ENCODE results near the gene IL17B. TPM values are rescaled to one million over a fixed set of nuclear protein-coding genes. Genes with fewer than 3 reads are reported as not detected.

Gene IL17B
- total and polyA plus RNA-seq, 11 donors, result 0.33 to 0.42 (median 0.35) TPM; not detected in 8

GRCh38 chr5:149415066-149415967, 36.2 kb upstream of the IL17B start:
- intact Hi-C loops (cut with DNase I), result no loop called here
- DNase-seq, result no peak
- Histone ChIP-seq H3K4me3 (peak overlapping the region in 6 of 12 donors; percentile 2 to 72 (median 66)), H3K4me1 (peaks cover 2 to 78% (median 54%) of the 10 kb centered on the region in 12 donors), H3K27me3 (no peaks in the 10 kb centered on the region), H3K9me3 (no peaks in the 10 kb centered on the region), H3K36me3 (peaks cover 0 to 31% (median 0%) of the 10 kb centered on the region in 9 donors), H3K27ac (peak overlapping the region; percentile 34 to 97 (median 92))
- 78 to 87% (median 84%) methylated on average over 10 of the region's 10 CpGs for WGBS, 4 donors
- TF ChIP-seq CTCF (IDR thresholded peaks at IDR 0.05), result no peak
- TF ChIP-seq POLR2A (IDR thresholded peaks at IDR 0.05), result no peak
- peak in 1 of 4 donors; percentile 1 for ATAC-seq

- no peaks in the 10 kb centered on the region for H3K9me3 ChIP-seq
- 36 to 56% (median 52%) methylated on average over 7 of the region's 7 CpGs for WGBS, 4 donors
- peak overlapping the region; percentile 34 to 97 (median 92) for H3K27ac ChIP-seq
- intact Hi-C loops (cut with DNase I), result loop anchor here in 1 of 10 donors (1.0 kb wide), 1 partner anchor 19 kb away; no protein-coding TSS in a partner anchor
- DNase-seq (peak; percentile 79 to 89 (median 83)), ATAC-seq (peak; percentile 5 to 79 (median 67))
- H3K4me3 ChIP-seq, result peak overlapping the region in 6 of 12 donors; percentile 2 to 72 (median 66)
- H3K27me3 ChIP-seq, result no peaks in the 10 kb centered on the region
- H3K4me1 ChIP-seq, result peaks cover 2 to 70% (median 47%) of the 10 kb centered on the region in 12 donors
- H3K36me3 ChIP-seq, result peaks cover 0 to 38% (median 0%) of the 10 kb centered on the region in 9 donors
- TF ChIP-seq POLR2A (IDR thresholded peaks at IDR 0.05) (no peak), CTCF (IDR thresholded peaks at IDR 0.05) (peak in 1 of 12 donors; percentile 9)
Measured at GRCh38 chr5:149414405-149415065, 35.4 kb upstream of the IL17B start.

DNA sequence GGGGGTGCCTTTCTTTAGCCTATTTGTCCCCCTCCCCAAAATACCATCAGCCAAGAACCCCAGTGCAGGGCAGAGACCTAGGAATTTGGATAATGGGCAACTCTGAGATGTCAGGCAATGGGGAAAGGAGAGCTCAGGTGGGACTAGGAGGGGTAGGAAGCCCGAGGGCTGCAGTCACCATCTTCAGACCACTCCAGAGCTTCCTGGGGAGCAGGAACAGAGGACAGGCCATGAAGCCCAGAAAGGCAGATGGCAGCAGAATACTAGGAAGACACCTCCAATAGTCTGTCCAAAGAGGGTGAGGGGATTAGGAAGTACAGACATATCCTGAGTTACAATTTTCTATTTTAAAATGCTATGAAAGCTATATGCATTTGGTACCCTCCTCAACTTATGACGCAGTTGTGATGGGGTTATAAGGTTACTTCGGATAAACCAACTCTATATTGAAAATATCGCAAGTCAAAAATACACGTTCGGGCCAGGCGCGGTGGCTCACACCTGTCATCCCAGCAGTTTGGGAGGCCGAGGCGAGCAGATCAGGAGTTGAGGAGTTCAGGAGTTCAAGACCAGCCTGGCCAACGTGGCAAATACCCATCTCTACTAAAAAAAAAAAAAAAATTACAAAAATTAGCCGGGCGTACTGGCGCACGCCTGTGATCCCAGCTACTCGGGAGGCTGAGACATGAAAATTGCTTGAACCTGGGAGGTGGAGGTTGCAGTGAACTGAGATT, 34.6 kb upstream of the IL17B start:
- ATAC-seq, result no peak
- intact Hi-C loops (cut with DNase I), result loop anchor here in 1 of 10 donors (1.0 kb wide), 1 partner anchor 18 kb away; no protein-coding TSS in a partner anchor
- WGBS, 4 donors, result 77 to 87% (median 84%) methylated on average over 16 of the region's 16 CpGs
- Histone ChIP-seq H3K27me3 (no peaks in the 10 kb centered on the region), H3K27ac (peak overlapping the region; percentile 29 to 97 (median 92)), H3K9me3 (no peaks in the 10 kb centered on the region), H3K36me3 (peaks cover 0 to 46% (median 0%) of the 10 kb centered on the region in 9 donors), H3K4me3 (peak overlapping the region in 8 of 12 donors; percentile 40 to 72 (median 59)), H3K4me1 (peaks cover 0 to 61% (median 38%) of the 10 kb centered on the region in 12 donors)
- DNase-seq, result no peak
- TF ChIP-seq CTCF (IDR thresholded peaks at IDR 0.05) (no peak), POLR2A (IDR thresholded peaks at IDR 0.05) (no peak)

Measured in heart left ventricle (tissue), 16 donors.